ENCODE results near the gene PYCARD.
"Not testable (repeated sequence)": the region's sequence is repeated elsewhere in the genome, so short reads cannot be mapped to it uniquely, and the experiment has no call there.

Gene PYCARD

DNA sequence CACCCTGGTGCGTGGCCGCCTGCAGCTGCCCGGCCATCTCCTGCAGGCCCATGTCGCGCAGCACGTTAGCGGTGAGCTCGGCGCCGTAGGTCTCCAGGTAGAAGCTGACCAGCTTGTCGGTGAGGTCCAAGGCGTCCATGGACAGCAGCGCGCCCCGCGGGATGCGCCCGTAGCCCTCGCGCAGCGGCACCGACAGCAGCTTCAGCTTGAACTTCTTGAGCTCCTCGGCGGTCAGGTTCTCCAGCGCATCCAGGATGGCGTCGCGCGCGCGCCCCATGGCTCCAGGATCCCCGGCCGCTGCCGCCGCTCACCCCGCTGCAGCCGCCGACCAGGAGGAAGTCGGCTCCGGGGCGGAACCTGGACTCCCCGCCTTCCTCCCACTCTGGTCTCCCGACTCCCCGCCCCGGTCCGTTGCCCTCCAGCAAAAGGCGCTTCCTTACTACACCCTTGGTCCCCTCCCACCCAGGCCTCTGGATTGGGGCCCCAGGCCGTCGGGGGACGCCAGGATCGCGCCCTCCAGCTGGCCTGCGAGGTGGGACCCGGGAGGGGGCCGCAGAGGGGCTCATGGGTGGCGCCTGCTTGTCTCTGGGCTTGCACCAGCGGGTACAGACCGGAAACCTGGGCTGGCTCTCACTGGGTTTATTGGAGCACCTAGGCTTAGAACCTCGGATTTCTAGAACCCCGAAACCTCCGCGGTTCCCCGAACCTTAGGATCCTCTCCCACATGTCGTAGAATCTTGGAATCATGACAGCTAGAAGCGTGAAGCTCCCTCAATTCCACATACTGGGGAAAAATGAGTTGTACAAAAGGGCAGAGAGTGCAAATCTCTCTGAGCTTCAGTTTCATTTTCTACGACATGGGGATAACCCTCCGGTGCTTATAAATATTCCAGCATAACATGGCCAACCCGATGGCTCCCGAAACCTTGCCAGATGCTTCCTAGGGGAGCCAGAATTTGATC is at the start of gene PYCARD:
Gene PYCARD (minus strand): TSS at position 347 of the 962 bp plus-strand sequence. CDS start 70 bp downstream, at position 277.
- DNase-seq (ENCODE audit: low spot score) = peak; percentile 49

DNA sequence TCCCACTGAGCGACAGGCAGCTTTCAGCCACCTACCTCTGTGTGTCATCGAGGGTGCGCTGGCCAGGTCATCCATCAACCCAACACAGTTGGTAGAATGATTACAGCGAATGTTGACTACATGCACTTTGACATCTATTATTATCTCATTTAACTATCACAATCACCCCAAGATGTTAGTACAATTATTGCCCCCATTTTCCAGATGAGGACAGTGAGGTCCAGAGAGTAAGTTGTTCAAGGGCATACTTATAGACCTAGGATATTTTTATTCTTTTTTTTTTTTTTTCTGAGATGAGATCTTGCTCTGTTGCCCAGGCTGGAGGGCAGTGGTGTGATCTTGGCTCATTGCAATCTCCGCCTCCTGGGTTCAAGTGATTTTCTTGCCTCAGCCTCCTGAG is 48.9 kb upstream of the PYCARD start:
- DNase-seq (ENCODE audit: low spot score) = no peak

DNA sequence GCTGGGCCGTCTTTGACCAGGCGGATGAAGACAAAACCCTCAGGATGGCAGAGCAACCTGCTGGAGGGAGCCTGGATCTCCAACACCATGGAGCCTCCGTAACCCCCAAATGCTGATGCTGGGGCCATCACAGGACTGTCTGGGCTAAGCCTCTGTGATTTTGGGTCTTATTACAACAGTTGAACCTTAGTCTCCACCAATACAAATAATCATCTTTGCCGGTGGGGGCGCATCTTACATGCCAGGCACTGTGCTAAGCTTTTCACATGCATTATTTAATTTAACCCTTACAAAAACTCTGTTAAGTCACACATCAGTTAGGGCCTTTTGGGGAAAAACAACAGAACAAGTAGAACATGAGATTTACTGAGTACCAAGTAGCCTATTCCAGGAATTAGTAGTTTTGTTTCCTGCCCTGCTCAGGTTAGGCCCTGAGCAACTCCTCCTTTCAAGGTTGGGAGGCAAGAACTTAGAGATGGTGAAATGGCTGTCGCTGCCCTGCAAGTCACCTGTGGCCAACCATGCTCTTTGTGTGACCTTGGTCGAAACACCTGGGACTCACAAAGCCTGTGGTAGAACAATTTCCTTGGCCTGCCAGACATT is 48.3 kb upstream of the PYCARD start:
- no peak for DNase-seq (ENCODE audit: low spot score)

DNA sequence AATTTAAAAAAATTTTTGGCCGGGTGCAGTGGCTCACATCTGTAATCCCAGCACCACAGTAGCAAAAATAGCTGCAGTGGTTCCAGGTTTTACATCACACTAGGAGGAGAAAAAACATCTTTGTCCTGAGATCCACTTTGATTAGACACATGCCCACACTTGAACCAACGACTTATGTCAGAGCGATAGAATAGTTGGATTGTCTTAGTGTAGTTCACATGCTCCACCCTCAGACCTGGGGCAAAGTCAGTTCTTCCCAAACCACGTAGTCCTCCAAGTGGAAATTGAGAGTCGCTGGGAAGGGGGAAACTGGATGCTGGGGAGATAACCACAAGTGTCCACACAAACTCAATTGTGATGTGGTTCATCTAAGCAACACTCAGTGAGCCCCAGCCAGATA is 45.8 kb upstream of the PYCARD start:
- DNase-seq (ENCODE audit: low spot score) = no peak

DNA sequence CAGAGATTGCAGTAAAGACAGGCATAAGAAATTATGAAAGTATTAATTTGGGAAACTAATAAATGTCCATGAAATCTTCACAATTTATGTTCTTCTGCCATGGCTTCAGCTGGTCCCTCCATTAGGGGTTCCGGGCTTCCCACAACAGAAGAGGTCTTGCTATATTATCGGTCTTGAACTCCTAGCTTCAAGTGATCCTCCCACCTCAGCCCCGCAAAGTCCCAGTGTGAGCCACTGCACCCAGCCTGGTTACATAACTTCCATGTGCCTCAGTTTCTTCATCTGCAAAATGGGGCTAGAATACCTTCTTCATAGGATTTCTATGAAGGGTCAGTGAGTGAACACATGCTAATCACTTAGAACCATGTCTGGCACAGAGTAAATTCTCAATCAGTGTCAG is 43.7 kb upstream of the PYCARD start:
- no peak for DNase-seq (ENCODE audit: low spot score)

DNA sequence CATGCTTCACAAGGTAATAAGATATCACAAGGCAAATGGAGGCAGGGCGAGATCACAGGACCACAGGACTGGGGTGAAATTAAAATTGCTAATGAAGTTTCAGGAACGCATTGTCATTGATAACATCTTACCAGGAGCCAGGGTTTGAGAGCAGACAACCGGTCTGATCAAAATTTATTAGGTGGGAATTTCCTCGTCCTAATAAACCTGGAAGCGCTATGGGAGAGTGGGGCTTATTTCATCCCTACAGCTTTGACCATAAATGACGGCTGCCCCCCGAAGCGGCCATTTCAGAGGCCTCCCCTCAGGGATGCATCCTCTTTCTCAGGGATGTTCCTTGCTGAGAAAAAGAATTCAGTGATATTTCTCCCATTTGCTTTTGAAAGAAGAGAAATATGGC is 43.0 kb upstream of the PYCARD start:
- not testable (repeated sequence) for DNase-seq (ENCODE audit: low spot score)

DNA sequence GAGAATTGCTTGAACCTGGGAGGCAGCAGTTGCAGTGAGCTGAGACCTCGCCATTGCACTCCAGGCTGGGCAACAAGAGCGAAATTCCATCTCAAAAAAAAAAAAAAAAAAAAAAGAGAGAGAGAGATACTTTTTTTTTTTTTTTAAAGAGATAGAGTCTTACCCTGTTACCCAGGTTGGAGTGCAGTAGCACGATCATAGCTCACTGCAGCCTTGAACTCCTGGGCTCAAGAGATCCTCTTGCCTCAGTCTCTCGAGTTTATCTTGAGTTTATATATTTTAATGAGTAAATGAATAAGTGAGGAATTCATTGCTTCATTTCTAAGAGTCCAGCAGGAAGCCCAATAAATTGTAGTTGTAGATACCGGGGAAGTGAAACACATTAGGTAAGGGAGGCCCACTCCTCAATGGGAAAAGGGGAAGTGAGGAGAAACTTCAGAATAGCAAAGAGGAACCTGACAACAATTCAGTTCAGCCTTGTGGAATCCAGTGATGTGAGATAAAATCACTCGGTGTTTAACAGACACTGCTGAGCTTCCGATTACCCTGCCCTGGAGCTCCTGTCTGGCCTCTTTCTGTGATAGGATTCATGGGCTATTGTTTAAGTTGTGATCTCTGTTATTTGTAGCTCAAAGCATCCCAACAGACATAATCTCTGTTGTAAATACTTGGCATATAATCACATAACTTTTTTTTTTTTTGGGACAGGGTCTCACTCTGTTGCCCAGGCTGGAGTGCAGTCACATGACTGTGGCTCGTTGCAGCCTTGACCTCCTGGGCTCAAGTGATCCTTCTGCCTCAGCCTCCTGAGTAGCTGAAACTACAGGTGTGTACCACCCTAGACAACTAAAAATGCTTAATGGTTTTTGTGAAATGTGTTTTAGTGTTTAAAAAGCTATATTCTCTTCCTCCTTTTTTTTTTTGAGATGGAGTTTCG is 41.4 kb upstream of the PYCARD start:
- peak; percentile 54 for DNase-seq (ENCODE audit: low spot score)

DNA sequence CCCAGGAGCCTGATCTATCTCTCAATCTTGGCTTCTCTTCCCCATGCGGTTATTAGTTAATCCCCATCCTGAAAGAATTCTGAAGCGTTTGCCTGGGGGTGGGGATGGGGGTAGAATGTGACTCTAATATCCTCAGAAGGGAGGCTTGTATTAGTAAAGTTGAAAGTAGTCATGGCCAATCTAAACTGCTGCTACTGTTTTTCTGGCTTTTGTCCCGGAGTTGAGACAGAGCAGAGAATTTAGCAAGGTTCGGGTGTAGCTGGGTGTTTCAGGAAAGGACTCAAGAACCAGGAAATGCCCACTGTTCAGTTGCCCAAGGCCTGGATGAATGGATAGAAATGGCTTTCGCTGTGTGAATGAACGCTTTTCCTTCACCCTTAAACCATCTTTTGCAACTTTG is 39.6 kb upstream of the PYCARD start:
- DNase-seq (ENCODE audit: low spot score) = peak; percentile 9

DNA sequence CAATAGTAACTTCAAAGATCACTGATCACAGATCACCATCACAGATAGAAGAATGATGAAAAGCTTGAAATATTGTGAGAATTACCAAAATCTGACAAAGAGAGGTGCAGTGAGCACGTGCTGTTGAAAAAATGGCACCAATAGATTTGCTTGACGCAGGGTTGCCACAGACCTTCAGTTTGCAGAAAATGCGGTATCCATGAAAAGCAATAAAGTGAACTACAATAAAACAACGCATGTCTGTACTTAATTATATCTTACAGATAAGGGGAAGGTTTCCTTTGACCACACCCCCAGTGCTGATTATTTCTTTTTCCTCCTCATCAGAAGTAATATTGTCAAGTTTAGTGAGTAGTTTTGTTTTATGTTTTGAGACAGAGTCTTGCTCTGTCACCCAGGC is 35.5 kb upstream of the PYCARD start:
- DNase-seq (ENCODE audit: low spot score) = no peak

DNA sequence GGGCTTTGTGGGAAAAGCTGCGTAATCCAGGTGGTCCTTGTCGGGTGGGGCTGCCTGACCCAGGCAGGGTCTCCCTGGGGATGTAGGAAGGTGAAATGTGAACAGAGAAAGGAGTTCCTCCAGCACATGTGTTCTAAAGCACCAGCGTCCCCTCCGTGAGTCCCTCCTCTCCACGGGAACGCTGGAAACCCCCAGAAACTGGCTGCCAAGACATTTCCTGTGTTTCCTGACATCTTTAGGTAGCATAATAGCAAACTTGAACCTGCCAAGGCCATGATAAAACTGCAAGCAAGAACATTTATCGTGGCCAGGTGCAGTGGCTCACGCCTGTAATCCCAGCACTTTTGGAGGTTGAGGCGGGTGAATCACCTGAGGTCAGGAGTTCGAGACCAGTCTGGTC is 26.9 kb upstream of the PYCARD start:
- no peak for DNase-seq (ENCODE audit: low spot score)

DNA sequence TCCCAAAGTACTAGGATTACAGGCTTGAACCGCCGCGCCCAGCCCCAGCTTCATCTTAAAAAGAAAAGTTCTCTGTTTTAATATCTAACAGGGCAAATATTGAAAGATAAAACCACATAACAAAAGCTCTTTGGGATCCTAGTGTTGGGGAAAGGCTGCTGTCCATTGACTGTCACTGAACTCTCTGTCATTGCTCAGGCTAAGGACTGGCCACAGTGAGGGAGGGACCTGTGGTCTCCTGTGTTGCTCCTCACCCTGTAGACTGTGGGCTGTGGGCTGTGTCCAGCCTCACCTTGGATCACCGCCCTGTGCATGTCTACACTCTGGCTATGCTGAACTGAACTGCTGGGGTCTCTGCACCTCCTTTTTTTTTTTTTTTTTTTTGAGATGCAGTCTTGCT is 25.6 kb upstream of the PYCARD start:
- no peak for DNase-seq (ENCODE audit: low spot score)

DNA sequence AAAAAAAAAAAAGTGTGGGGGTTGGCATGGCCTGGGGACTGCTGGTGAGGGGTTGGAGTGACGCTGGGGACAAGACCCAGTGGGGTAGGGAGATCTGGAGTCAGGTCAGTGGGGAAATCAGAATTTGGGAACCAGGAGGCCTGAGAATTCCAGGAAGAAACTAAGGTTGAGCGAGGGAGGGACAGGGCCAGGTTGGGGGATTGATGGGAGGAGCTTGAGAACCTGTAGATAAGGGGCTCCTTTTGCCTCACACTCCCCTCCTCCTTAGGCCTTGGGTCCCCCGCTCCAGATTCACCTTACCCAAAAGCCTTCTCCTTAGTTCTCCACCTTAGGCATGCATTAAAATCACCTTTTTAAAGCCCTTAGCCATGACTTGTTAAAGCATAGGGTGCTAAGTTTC is 22.6 kb upstream of the PYCARD start:
- DNase-seq (ENCODE audit: low spot score) = no peak

DNA sequence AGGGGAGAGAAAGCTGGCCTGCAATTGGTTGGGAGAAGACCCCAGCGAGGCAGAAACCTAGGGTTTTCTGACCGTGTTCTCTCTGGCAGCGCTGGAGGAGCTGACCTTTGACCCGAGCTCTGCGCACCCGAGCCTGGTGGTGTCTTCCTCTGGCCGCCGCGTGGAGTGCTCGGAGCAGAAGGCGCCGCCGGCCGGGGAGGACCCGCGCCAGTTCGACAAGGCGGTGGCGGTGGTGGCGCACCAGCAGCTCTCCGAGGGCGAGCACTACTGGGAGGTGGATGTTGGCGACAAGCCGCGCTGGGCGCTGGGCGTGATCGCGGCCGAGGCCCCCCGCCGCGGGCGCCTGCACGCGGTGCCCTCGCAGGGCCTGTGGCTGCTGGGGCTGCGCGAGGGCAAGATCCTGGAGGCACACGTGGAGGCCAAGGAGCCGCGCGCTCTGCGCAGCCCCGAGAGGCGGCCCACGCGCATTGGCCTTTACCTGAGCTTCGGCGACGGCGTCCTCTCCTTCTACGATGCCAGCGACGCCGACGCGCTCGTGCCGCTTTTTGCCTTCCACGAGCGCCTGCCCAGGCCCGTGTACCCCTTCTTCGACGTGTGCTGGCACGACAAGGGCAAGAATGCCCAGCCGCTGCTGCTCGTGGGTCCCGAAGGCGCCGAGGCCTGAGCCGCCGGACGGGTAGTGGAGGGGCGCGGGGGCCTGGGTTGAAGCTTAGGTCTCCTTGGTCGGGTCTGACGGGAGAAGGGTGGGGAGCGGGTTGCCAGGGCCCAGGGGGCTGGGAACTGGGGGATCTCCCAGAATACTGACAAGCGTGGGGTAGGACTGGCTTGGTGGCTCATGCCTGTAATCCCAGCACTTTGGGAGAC is 21.8 kb upstream of the PYCARD start:
- no peak for DNase-seq (ENCODE audit: low spot score)

DNA sequence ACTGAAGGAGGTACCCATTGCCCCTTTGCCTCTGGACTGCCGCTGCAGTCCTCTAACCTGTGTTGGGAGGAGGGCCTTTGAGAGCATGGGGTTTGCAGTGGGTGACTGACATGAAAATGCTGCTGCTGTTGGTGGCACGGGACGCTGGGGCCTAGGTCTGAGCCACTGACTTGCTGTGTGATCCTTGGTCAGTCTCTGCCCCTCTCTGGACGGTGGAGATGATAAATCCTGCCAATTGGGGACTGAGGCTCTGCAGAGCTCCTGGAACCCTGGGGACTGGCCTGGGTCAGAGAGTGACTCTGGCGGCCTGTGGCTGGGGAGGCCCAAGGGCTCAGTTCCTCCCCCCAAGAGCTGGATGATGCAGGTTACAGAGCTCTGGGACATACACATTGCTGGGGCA is 20.5 kb upstream of the PYCARD start:
- no peak for DNase-seq (ENCODE audit: low spot score)

DNA sequence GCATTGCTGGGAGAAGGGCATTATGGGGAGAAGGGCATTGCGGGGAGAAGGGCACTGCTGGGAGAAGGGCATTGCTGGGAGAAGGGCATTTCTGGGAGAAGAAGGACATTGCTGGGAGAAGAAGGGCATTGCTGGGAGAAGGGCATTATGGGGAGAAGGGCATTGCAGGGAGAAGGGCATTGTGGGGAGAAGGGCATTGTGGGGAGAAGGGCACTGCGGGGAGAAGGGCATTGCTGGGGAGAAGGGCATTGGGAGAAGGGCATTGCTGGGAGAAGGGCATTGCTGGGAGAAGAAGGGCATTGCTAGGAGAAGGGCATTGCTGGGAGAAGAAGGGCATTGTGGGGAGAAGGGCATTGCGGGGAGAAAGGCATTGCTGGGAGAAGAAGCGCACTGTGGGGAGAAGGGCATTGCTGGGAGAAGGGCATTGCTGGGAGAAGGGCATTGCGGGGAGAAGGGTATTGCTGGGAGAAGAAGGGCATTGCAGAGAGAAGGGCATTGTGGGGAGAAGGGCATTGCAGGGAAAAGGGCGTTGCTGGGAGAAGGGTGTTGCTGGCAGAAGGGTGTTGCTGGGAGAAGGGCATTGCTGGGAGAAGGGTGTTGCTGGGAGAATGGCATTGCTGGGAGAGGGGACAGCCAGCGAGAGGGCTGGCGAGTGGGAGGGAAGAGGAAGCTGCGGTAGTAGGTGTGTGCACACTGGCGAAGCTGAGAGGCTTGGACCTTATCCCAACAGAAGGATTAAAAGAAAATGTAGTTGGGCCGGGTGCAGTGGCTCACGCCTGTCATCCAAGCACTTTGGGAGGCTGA is 19.0 kb upstream of the PYCARD start:
- no peak for DNase-seq (ENCODE audit: low spot score)

DNA sequence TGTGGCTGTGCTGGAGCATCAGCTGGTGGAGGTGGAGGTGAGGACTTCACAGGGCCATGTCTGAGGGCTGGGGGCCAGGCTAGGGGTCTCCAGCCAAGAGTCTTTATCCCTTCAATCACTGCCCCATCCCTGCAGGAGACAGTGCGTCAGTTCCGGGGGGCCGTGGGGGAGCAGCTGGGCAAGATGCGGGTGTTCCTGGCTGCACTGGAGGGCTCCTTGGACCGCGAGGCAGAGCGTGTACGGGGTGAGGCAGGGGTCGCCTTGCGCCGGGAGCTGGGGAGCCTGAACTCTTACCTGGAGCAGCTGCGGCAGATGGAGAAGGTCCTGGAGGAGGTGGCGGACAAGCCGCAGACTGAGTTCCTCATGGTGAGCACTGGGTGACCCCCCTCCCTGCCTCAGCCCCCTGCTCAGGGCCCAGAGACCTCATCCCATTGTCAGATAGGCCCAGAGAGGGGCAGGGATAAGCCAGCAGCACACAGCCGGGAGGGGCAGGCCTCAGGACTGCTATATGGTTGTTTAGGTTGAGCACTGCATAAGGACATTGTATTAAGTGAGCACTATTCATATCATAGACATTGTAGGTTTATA is 16.7 kb upstream of the PYCARD start:
- DNase-seq (ENCODE audit: low spot score) = no peak

DNA sequence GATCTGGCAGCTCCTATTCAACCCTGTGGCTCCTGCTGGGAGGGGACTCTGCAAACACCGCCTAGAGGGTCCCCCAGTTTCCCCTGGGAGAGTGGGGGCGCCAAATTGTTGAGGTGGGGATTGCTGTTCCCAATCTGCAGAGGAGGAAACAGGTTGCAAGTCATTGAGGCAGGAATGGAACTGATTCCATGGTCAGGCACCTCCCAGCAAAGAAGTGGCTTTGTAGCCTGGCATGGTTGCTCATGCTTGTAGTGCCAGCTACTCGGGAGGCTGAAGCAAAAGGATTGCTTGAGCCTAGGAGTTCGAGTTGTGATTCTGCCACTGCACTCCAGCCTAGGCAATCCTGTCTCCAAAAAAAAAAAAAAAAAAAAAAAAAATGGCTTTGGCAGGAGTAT is 14.6 kb upstream of the PYCARD start:
- no peak for DNase-seq (ENCODE audit: low spot score)

DNA sequence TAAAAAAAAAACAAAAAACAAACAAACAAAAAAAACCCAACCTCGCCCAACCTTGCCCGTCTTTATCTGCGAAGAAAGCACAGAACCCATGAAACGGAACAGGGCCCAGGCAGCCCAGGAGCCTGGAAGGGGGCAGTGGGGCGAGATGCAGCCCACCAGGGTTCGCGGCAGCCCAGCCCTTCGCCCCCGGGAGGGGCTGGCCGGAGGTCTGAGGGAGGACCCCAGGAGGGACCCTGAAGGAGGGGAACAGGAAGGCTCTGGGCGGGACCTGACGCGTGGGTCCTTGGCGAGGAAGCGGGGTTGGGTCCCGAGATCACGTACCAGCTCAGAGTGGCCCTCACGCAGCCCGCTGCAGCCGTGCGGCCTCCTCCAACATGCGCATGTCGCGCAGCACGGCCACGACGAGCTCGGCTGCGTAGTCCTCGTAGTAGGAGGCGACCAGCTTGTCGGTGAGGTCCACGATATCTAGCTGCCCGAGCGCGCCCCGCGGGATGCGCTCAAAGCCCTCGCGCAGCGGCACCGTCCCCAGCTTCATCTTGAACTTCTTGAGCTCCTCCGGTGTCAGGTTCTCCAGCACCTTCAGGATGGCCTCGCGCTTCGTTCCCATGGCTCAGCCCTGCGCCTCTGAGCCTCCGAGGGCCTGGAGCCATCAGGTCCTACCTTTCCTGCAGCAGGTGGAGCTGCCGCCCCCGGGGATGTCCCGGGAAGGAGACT is 14.0 kb upstream of the PYCARD start, which contains the start of gene PYDC1:
Gene PYDC1 (minus strand): TSS at position 714 of the 714 bp plus-strand sequence. CDS start 107 bp downstream, at position 607.
- no peak for DNase-seq (ENCODE audit: low spot score)

Data from Ammon's horn (tissue), 1 donor.